Mesendoderm (in vitro differentiated cells): ENCODE measurements around the gene TAGLN2.

Source experiments
- DNase-seq: peaks from one replicate; pipeline ENCODE4 v3.0.0; 2013
- H2AK5ac ChIP-seq: 2 replicates; pipeline ENCODE4 v1.6.1; 2013; ENCODE audit warnings: low read length, inconsistent platforms
- H2BK120ac ChIP-seq: 2 replicates; pipeline ENCODE4 v1.6.1; 2013; ENCODE audit warnings: low read depth, mild to moderate bottlenecking, low read length, moderate library complexity, mixed read lengths
- H2BK15ac ChIP-seq: replicated peaks from 2 replicates; pipeline ENCODE4 v1.6.1; 2013; ENCODE audit warnings: low read depth, mild to moderate bottlenecking, moderate library complexity
- H2BK5ac ChIP-seq: 2 replicates; pipeline ENCODE4 v1.6.1; 2013; ENCODE audit warnings: low read length, inconsistent platforms
- H3K18ac ChIP-seq: 2 replicates; pipeline ENCODE4 v1.6.1; 2013; ENCODE audit warnings: mild to moderate bottlenecking, low read length, mixed read lengths
- H3K23ac ChIP-seq: one replicate; pipeline ENCODE4 v1.6.1; 2013; ENCODE audit warnings: low read length
- H3K27ac ChIP-seq: 2 replicates; pipeline ENCODE4 v1.5.1; 2013; ENCODE audit warnings: low read depth, mild to moderate bottlenecking, inconsistent platforms, low read length, moderate library complexity
- H3K27me3 ChIP-seq: 2 replicates; pipeline ENCODE4 v1.6.1; 2013; ENCODE audit warnings: low read length, control low read depth, mild to moderate bottlenecking, inconsistent platforms; ENCODE audit not compliant: insufficient read depth, poor library complexity
- H3K36me3 ChIP-seq: 2 replicates; pipeline ENCODE4 v1.6.1; 2013; ENCODE audit warnings: low read length, inconsistent platforms; ENCODE audit not compliant: control insufficient read depth, insufficient read depth
- H3K4ac ChIP-seq: one replicate; pipeline ENCODE4 v1.6.1; 2013; ENCODE audit warnings: low read depth, mild to moderate bottlenecking, low read length, moderate library complexity
- H3K4me1 ChIP-seq: 2 replicates; pipeline ENCODE4 v1.6.1; 2013; ENCODE audit warnings: low read depth, low read length, inconsistent platforms; ENCODE audit not compliant: control insufficient read depth
- H3K4me2 ChIP-seq: 2 replicates; pipeline ENCODE4 v1.6.1; 2013; ENCODE audit warnings: low read length
- H3K4me3 ChIP-seq: 2 replicates; pipeline ENCODE4 v1.5.1; 2013; ENCODE audit warnings: mild to moderate bottlenecking, low read length
- H3K56ac ChIP-seq: one replicate; pipeline ENCODE4 v1.6.1; 2013; ENCODE audit warnings: low read length
- H3K79me1 ChIP-seq: 2 replicates; pipeline ENCODE4 v1.6.1; 2013; ENCODE audit warnings: low read length, inconsistent platforms
- H3K79me2 ChIP-seq: 2 replicates; pipeline ENCODE4 v1.6.1; 2013; ENCODE audit warnings: mild to moderate bottlenecking, low read length; ENCODE audit not compliant: control insufficient read depth, insufficient read depth
- H3K9ac ChIP-seq: 2 replicates; pipeline ENCODE4 v1.6.1; 2013; ENCODE audit warnings: low read length, inconsistent platforms
- H4K5ac ChIP-seq: one replicate; pipeline ENCODE4 v1.6.1; 2013; ENCODE audit warnings: low read length
- H4K8ac ChIP-seq: one replicate; pipeline ENCODE4 v1.6.1; 2013; ENCODE audit warnings: low read depth, mild to moderate bottlenecking, control low read depth, low read length, moderate library complexity
- WGBS: extraction: QIAGEN DNeasy Blood & Tissue Kit; methylation state at CpG from one replicate; pipeline ENCODE4 v1.1.7; 2013; ENCODE audit warnings: low lambda C conversion rate, missing lambda C conversion rate; ENCODE audit not compliant: insufficient coverage; ENCODE audit errors: extremely low coverage; 5-methylcytosine and 5-hydroxymethylcytosine counted together

The TAGLN2 gene

GRCh38 chr1:159927849-159928431 lies 2.6 kb upstream of the TAGLN2 start:
- no peaks in the 10 kb centered on the region for H3K36me3 ChIP-seq
- H3K4me1 ChIP-seq = peaks cover 5% of the 10 kb centered on the region
- H3K79me1 ChIP-seq = no peaks in the 10 kb centered on the region
- H3K4ac ChIP-seq = no peak overlapping the region
- H2BK5ac ChIP-seq = no peak overlapping the region
- no peak overlapping the region for H3K4me3 ChIP-seq
- no peak overlapping the region for H3K9ac ChIP-seq
- H3K79me2 ChIP-seq = peaks cover 19% of the 10 kb centered on the region
- DNase-seq = no peak
- no peak overlapping the region for H3K23ac ChIP-seq
- H3K56ac ChIP-seq = no peak overlapping the region
- H3K27ac ChIP-seq = no peak overlapping the region
- H2BK120ac ChIP-seq = no peak overlapping the region
- no peak overlapping the region for H3K4me2 ChIP-seq
- H2AK5ac ChIP-seq = no peak overlapping the region
- H3K27me3 ChIP-seq = no peaks in the 10 kb centered on the region
- H2BK15ac ChIP-seq = no peak overlapping the region
- no peak overlapping the region for H3K18ac ChIP-seq
- no CpG with 5 or more reads among the region's 13 CpGs for WGBS
- no peak overlapping the region for H4K8ac ChIP-seq
- no peak overlapping the region for H4K5ac ChIP-seq

GRCh38 chr1:159927211-159927848 lies 2.0 kb upstream of the TAGLN2 start:
- Histone ChIP-seq H3K4me3 (no peak overlapping the region), H3K4me1 (peaks cover 11% of the 10 kb centered on the region), H3K36me3 (no peaks in the 10 kb centered on the region), H2BK5ac (no peak overlapping the region), H4K5ac (no peak overlapping the region), H3K27me3 (no peaks in the 10 kb centered on the region), H2AK5ac (no peak overlapping the region), H2BK120ac (no peak overlapping the region), H3K27ac (no peak overlapping the region), H4K8ac (no peak overlapping the region), H3K79me1 (peaks cover 4% of the 10 kb centered on the region), H3K79me2 (peaks cover 26% of the 10 kb centered on the region), H3K56ac (no peak overlapping the region), H3K9ac (no peak overlapping the region), H3K4ac (no peak overlapping the region), H3K23ac (no peak overlapping the region), H3K18ac (no peak overlapping the region), H2BK15ac (no peak overlapping the region), H3K4me2 (no peak overlapping the region)
- WGBS = no CpG with 5 or more reads among the region's 16 CpGs
- no peak for DNase-seq

GRCh38 chr1:159925719-159926078 lies 392 bp upstream of the TAGLN2 start:
- Histone ChIP-seq H3K56ac (peak overlapping the region; percentile 87), H2BK120ac (no peak overlapping the region), H4K5ac (peak overlapping the region; percentile 40), H3K79me1 (peaks cover 10% of the 10 kb centered on the region), H2AK5ac (no peak overlapping the region), H3K27ac (peak overlapping the region; percentile 25), H4K8ac (no peak overlapping the region), H3K4ac (no peak overlapping the region), H3K79me2 (peaks cover 42% of the 10 kb centered on the region), H2BK15ac (no peak overlapping the region), H2BK5ac (peak overlapping the region; percentile 76), H3K4me1 (peaks cover 13% of the 10 kb centered on the region), H3K36me3 (no peaks in the 10 kb centered on the region), H3K4me3 (peak overlapping the region; percentile 14), H3K4me2 (peak overlapping the region; percentile 64), H3K23ac (no peak overlapping the region), H3K18ac (peak overlapping the region; percentile 8), H3K9ac (peak overlapping the region; percentile 73), H3K27me3 (no peaks in the 10 kb centered on the region)
- peak; percentile 88 for DNase-seq
- no CpG with 5 or more reads among the region's 7 CpGs for WGBS

- H3K4me1 ChIP-seq = peaks cover 13% of the 10 kb centered on the region
- H2BK15ac ChIP-seq = no peak overlapping the region
- peak overlapping the region; percentile 74 for H3K27ac ChIP-seq
- H2AK5ac ChIP-seq = no peak overlapping the region
- H4K5ac ChIP-seq = no peak overlapping the region
- H3K4me3 ChIP-seq = peak overlapping the region; percentile 82
- no CpG with 5 or more reads among the region's 31 CpGs for WGBS
- H3K4ac ChIP-seq = peak overlapping the region; percentile 81
- peaks cover 18% of the 10 kb centered on the region for H3K79me1 ChIP-seq
- DNase-seq = peak; percentile 92
- H3K18ac ChIP-seq = peak overlapping the region; percentile 46
- H3K36me3 ChIP-seq = peaks cover 8% of the 10 kb centered on the region
- peak overlapping the region; percentile 28 for H3K4me2 ChIP-seq
- no peaks in the 10 kb centered on the region for H3K27me3 ChIP-seq
- no peak overlapping the region for H2BK120ac ChIP-seq
- H2BK5ac ChIP-seq = peak overlapping the region; percentile 47
- peaks cover 54% of the 10 kb centered on the region for H3K79me2 ChIP-seq
- H3K56ac ChIP-seq = peak overlapping the region; percentile 82
- H4K8ac ChIP-seq = no peak overlapping the region
- peak overlapping the region; percentile 88 for H3K9ac ChIP-seq
- H3K23ac ChIP-seq = no peak overlapping the region
Observed at GRCh38 chr1:159924025-159924790, 1.1 kb downstream of the TAGLN2 start.

- no peak overlapping the region for H3K4me3 ChIP-seq
- H4K5ac ChIP-seq = no peak overlapping the region
- peak overlapping the region; percentile 67 for H3K23ac ChIP-seq
- peak overlapping the region; percentile 58 for H3K27ac ChIP-seq
- DNase-seq = peak; percentile 97
- H3K27me3 ChIP-seq = no peaks in the 10 kb centered on the region
- H3K79me1 ChIP-seq = peaks cover 18% of the 10 kb centered on the region
- H3K4me1 ChIP-seq = peaks cover 13% of the 10 kb centered on the region
- peak overlapping the region; percentile 35 for H3K18ac ChIP-seq
- H3K79me2 ChIP-seq = peaks cover 54% of the 10 kb centered on the region
- no CpG with 5 or more reads among the region's 20 CpGs for WGBS
- H3K9ac ChIP-seq = peak overlapping the region; percentile 88
- H2BK5ac ChIP-seq = peak overlapping the region; percentile 38
- peak overlapping the region; percentile 81 for H3K4ac ChIP-seq
- peak overlapping the region; percentile 39 for H3K4me2 ChIP-seq
- peak overlapping the region; percentile 9 for H2AK5ac ChIP-seq
- H2BK15ac ChIP-seq = no peak overlapping the region
- H4K8ac ChIP-seq = no peak overlapping the region
- H2BK120ac ChIP-seq = no peak overlapping the region
- H3K36me3 ChIP-seq = peaks cover 8% of the 10 kb centered on the region
- peak overlapping the region; percentile 83 for H3K56ac ChIP-seq
Observed at GRCh38 chr1:159923203-159924024, 1.9 kb downstream of the TAGLN2 start.
